B cell (primary cell): ENCODE results near the gene SLC25A40. TPM values are rescaled to one million over a fixed set of nuclear protein-coding genes. Genes with fewer than 3 reads are reported as not detected.

Experiments
- ATAC-seq: fragments of 200-7000 bp; cut with Tn5 transposase; one replicate; pipeline ENCODE4 v1.10.0; 2021; ENCODE audit warnings: low read depth, mild to moderate bottlenecking, moderate number of reproducible peaks, moderate library complexity
- CTCF ChIA-PET: fragments of 350-600 bp; sonication (Branson Sonifier 250); formaldehyde crosslinking; loops from one replicate; lab custom pipeline; 2021; ENCODE audit warnings: antibody characterized with exemption, inconsistent platforms; lab: Charles Lee
- POLR2A ChIA-PET: fragments of 350-600 bp; sonication (Branson Sonifier 250); formaldehyde crosslinking; loops from one replicate; lab custom pipeline; 2021; ENCODE audit warnings: antibody characterized with exemption; lab: Charles Lee
- DNase-seq: peaks from one replicate; pipeline ENCODE4 v3.0.0; 2013
- H2AFZ ChIP-seq: 2 replicates; pipeline ENCODE4 v1.6.1; 2012; ENCODE audit warnings: mild to moderate bottlenecking, low read depth, low read length; ENCODE audit not compliant: insufficient read depth, poor library complexity, severe bottlenecking
- H3K27ac ChIP-seq, 2 donors: 1 replicate in 1 of 2; 2 replicates in 1 of 2; pipeline ENCODE4 v1.5.1; 2012 to 2013; ENCODE audit warnings: low read length in 2 of 2, mild to moderate bottlenecking in 2 of 2, moderate library complexity in 1 of 2
- H3K27me3 ChIP-seq, 4 experiments: fragments of 200-600 bp in 1 of 4; sonication (generic) in 1 of 4; replicated peaks in 1 of 4; 1 replicate in 2 of 4; 2 replicates in 2 of 4; pipeline versions ENCODE4 v1.6.1 to v1.7.0; 2013 to 2016; ENCODE audit warnings: low read length in 3 of 4, mild to moderate bottlenecking in 2 of 4, mixed read lengths in 1 of 4, moderate library complexity in 1 of 4; ENCODE audit not compliant: insufficient read depth in 4 of 4, control insufficient read depth in 3 of 4; ENCODE audit errors: control extremely low read depth in 1 of 4
- H3K36me3 ChIP-seq, 2 experiments: replicated peaks in 1 of 2; 1 replicate in 1 of 2; 2 replicates in 1 of 2; pipeline versions ENCODE4 v1.6.1 to v1.7.1; 2013; ENCODE audit warnings: low read length in 1 of 2; ENCODE audit not compliant: insufficient read depth in 2 of 2, control insufficient read depth in 1 of 2; ENCODE audit errors: control extremely low read depth in 1 of 2, extremely low read depth in 1 of 2
- H3K4me1 ChIP-seq, 2 donors: fragments of 200-600 bp in 1 of 2; sonication (generic) in 1 of 2; 1 replicate in 1 of 2; 2 replicates in 1 of 2; pipeline versions ENCODE4 v1.5.1 to v1.6.1; 2013 to 2017; ENCODE audit warnings: low read length in 2 of 2; ENCODE audit not compliant: control insufficient read depth in 2 of 2, insufficient read depth in 2 of 2
- H3K4me2 ChIP-seq: replicated peaks from 2 replicates; pipeline ENCODE3; 2012; ENCODE audit warnings: mild to moderate bottlenecking, low read depth, low read length; ENCODE audit not compliant: poor library complexity, severe bottlenecking
- H3K4me3 ChIP-seq, 5 experiments: fragments of 200-600 bp in 1 of 5; sonication (generic) in 1 of 5; 1 replicate in 3 of 5; 2 replicates in 2 of 5; pipeline versions ENCODE4 v1.5.1 to v1.7.0; 2011 to 2016; ENCODE audit warnings: low read length in 4 of 5, mild to moderate bottlenecking in 4 of 5, low read depth in 2 of 5, control low read depth in 1 of 5, moderate library complexity in 1 of 5; ENCODE audit not compliant: insufficient read depth in 1 of 5; ENCODE audit errors: control extremely low read depth in 1 of 5, extremely low read depth in 1 of 5
- H3K79me2 ChIP-seq: fragments of 200-600 bp; sonication (generic); one replicate; pipeline ENCODE4 v1.6.0; 2016; ENCODE audit warnings: low read length; ENCODE audit not compliant: control insufficient read depth, insufficient read depth
- H3K9ac ChIP-seq: fragments of 200-600 bp; sonication (generic); 2 replicates; pipeline ENCODE4 v1.6.1; 2017; ENCODE audit warnings: mild to moderate bottlenecking, low read length, moderate library complexity
- H3K9me3 ChIP-seq, 3 donors: one replicate each; pipeline versions ENCODE4 v1.6.1 to v1.7.1; 2013; ENCODE audit warnings: low read length in 2 of 3; ENCODE audit not compliant: control insufficient read depth in 2 of 3, insufficient read depth in 1 of 3; ENCODE audit errors: control extremely low read depth in 1 of 3
- H4K20me1 ChIP-seq: 2 replicates; pipeline ENCODE4 v1.6.0; 2012; ENCODE audit warnings: mild to moderate bottlenecking, low read length; ENCODE audit not compliant: insufficient read depth, control insufficient read depth, poor library complexity, severe bottlenecking
- H3K27ac Mint-ChIP-seq: one replicate; pipeline ENCODE4 v1.8.0; 2021; ENCODE audit warnings: mixed read lengths
- H3K27me3 Mint-ChIP-seq: one replicate; pipeline ENCODE4 v1.8.0; 2021; ENCODE audit warnings: mixed read lengths
- H3K4me1 Mint-ChIP-seq: one replicate; pipeline ENCODE4 v1.8.0; 2021; ENCODE audit warnings: mixed read lengths
- H3K4me3 Mint-ChIP-seq: one replicate; pipeline ENCODE4 v1.8.0; 2021; ENCODE audit warnings: mixed read lengths
- H3K9me3 Mint-ChIP-seq: one replicate; pipeline ENCODE4 v1.8.0; 2022; ENCODE audit warnings: mixed read lengths; ENCODE audit not compliant: insufficient read depth
- EZH2 ChIP-seq: IDR thresholded peaks from 2 replicates; pipeline ENCODE4 v1.6.1; 2012; ENCODE audit warnings: borderline replicate concordance, low read depth, mild to moderate bottlenecking, moderate library complexity, low read length; ENCODE audit not compliant: insufficient read depth, poor library complexity, severe bottlenecking
- WGBS: methylation state at CpG from one replicate; pipeline ENCODE4 v1.1.5; 2013; ENCODE audit warnings: missing lambda C conversion rate; ENCODE audit not compliant: insufficient coverage; 5-methylcytosine and 5-hydroxymethylcytosine counted together
- intact Hi-C: fragments of 100-400 bp; cut with micrococcal nuclease; formaldehyde crosslinking; loops from one replicate; pipeline ENCODE4 v1.10.0; 2022
- polyA plus RNA-seq: library from polyadenylated mRNA; depleted of rRNA; stranded (reverse); fragments of >200 nt; gene quantifications from 2 replicates; pipeline ENCODE4 v1.2.3, GENCODE V29; 2012
- total RNA-seq, 2 donors: library from RNA; stranded (reverse); fragments of 120-200 nt in 1 of 2; gene quantifications; 1 replicate in 1 of 2; 2 replicates in 1 of 2; pipeline versions ENCODE4 v1.2.3 to v1.2.4, GENCODE V29; 2013 to 2022
- TF ChIP-seq, protein P1 (sequence below): fragments of 200-600 bp; IDR thresholded peaks from one replicate; pipeline ENCODE4 v1.8.0; 2022; ENCODE audit warnings: antibody characterized with exemption, mild to moderate bottlenecking

Gene SLC25A40
- total and polyA plus RNA-seq, 2 donors (not counting 1 experiment from before 2014, with no cell fraction given), result 10.5 to 28.1 TPM

DNA sequence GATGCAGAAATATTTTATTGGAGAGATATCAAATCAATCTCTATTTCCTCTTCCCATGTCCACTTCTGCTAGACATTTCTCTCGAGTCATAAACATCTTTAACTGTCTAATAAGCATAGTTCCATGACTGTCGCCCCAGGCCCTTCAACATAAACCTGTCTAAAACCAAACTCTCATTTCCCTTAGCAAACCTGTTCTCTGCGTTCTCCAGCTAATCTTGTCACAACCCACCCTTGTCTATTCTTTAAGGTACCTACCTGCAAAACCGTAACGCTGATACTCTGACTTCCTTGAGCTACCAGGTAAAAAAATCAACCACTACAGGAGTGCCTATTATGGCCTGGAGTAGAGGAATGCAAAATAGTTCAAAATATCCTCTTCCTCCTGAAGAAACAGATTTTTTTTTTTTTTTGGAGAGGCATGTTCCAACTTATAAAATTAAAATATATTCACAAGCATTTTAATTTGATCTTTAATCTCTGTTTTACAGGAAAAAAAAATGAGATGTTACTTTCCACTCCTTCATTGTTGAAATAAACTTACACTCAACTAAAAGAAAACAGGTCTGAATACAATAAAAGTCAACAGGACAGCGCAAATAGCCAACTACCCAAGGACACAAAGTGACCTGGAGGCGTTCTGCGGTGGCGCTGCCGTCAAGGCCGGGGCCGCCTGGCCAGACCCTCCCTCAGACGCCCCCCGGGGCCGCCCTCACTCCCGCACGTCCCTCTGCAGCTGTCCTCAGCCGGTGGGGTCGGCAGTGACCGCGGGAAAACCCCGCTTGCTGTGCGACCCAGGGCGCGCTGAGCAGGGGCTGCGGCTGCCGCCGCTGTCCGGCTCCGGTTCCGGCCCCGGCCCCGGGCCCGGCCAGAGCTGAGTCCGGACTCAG lies 765 bp downstream of the SLC25A40 start:
- under 1% methylated on average over 32 of the region's 35 CpGs for WGBS
- Mint-ChIP-seq H3K9me3 (no peaks in the 10 kb centered on the region), H3K27ac (peak overlapping the region; percentile 98), H3K4me3 (peak overlapping the region; percentile 76), H3K4me1 (peaks cover 37% of the 10 kb centered on the region), H3K27me3 (no peaks in the 10 kb centered on the region)
- peak overlapping the region; percentile 93 for H3K4me2 ChIP-seq
- CTCF ChIA-PET, result interaction anchor here (1.1 to 1.8 kb wide), 2 partner anchors 11 to 79 kb away, joined by 5 to 9 read pairs; no protein-coding TSS in a partner anchor
- peak overlapping the region; percentile 67 to 98 (median 93) for H3K4me3 ChIP-seq
- intact Hi-C loops, result loop anchor here (1.0 to 2.0 kb wide), 8 partner anchors 12 to 723 kb away; partner anchors contain the start of genes ABCB4, ADAM22, CROT and DMTF1
- no peaks in the 10 kb centered on the region for H4K20me1 ChIP-seq
- POLR2A ChIA-PET, result no interaction called here
- H2AFZ ChIP-seq, result peak overlapping the region; percentile 93
- H3K27ac ChIP-seq, result peak overlapping the region; percentile 72 to 93
- DNase-seq, result peak; percentile 41
- peaks cover 0 to 8% (median 4%) of the 10 kb centered on the region in 3 donors for H3K9me3 ChIP-seq
- H3K27me3 ChIP-seq, result no peaks in the 10 kb centered on the region
- peaks cover 85% of the 10 kb centered on the region for H3K79me2 ChIP-seq
- peak overlapping the region; percentile 87 for H3K9ac ChIP-seq
- H3K4me1 ChIP-seq, result peaks cover 18 to 24% of the 10 kb centered on the region in 2 donors
- no peak for TF ChIP-seq EZH2
- TF ChIP-seq, protein P1, sequence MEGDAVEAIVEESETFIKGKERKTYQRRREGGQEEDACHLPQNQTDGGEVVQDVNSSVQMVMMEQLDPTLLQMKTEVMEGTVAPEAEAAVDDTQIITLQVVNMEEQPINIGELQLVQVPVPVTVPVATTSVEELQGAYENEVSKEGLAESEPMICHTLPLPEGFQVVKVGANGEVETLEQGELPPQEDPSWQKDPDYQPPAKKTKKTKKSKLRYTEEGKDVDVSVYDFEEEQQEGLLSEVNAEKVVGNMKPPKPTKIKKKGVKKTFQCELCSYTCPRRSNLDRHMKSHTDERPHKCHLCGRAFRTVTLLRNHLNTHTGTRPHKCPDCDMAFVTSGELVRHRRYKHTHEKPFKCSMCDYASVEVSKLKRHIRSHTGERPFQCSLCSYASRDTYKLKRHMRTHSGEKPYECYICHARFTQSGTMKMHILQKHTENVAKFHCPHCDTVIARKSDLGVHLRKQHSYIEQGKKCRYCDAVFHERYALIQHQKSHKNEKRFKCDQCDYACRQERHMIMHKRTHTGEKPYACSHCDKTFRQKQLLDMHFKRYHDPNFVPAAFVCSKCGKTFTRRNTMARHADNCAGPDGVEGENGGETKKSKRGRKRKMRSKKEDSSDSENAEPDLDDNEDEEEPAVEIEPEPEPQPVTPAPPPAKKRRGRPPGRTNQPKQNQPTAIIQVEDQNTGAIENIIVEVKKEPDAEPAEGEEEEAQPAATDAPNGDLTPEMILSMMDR, result no peak
- ATAC-seq, result peak; percentile 2
- peaks cover 0 to 7% of the 10 kb centered on the region in 2 experiments for H3K36me3 ChIP-seq

DNA sequence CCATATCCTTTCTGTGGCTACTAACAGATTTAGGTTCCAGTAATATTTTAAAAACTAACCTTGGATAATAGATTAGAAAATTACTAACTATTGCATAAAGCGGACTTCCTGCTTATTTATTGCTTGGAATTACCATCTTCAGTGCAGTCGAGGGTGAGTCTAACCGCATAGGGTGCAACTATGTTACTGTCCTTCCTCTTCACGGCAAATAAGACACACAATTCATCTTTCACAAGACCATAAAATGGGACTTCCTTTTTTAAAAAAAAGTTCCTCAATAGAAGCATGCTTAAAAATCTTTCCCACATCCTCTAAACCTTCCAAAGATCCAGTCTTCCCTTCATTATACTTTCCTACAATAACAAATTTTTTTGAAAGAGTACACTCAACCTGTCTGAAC lies 2.1 kb downstream of the SLC25A40 start:
- Mint-ChIP-seq H3K4me3 (peak overlapping the region; percentile 76), H3K27me3 (no peaks in the 10 kb centered on the region), H3K4me1 (peaks cover 34% of the 10 kb centered on the region), H3K27ac (peak overlapping the region; percentile 23), H3K9me3 (no peaks in the 10 kb centered on the region)
- Histone ChIP-seq H4K20me1 (no peaks in the 10 kb centered on the region), H3K27me3 (no peaks in the 10 kb centered on the region), H3K27ac (peak overlapping the region in 1 of 2 donors; percentile 93), H2AFZ (peak overlapping the region; percentile 93), H3K4me2 (peak overlapping the region; percentile 93), H3K4me3 (peak overlapping the region in 1 of 5 experiments; percentile 67), H3K79me2 (peaks cover 85% of the 10 kb centered on the region), H3K9me3 (peaks cover 0 to 10% (median 4%) of the 10 kb centered on the region in 3 donors), H3K36me3 (peaks cover 0 to 8% of the 10 kb centered on the region in 2 experiments), H3K9ac (peak overlapping the region; percentile 20), H3K4me1 (peaks cover 18 to 24% of the 10 kb centered on the region in 2 donors)
- WGBS, result 0% methylated on average over 3 of the region's 4 CpGs
- ATAC-seq (no peak), DNase-seq (peak; percentile 37)
- TF ChIP-seq EZH2, result no peak
- TF ChIP-seq, protein P1, result no peak
- intact Hi-C loops, result no loop called here
- ChIA-PET POLR2A (no interaction called here), CTCF (interaction anchor here (0.7 kb wide), 1 partner anchor 23 kb away, joined by 3 read pairs; no protein-coding TSS in a partner anchor)
